Upper lobe of right lung (tissue), 1 donor: Measurements from ENCODE around the gene CTH. TPM values are rescaled to one million over a fixed set of nuclear protein-coding genes. Genes with fewer than 3 reads are reported as not detected.

ENCODE experiments used
- ATAC-seq: fragments of 200-7000 bp; cut with Tn5 transposase; one replicate; pipeline ENCODE4 v1.9.1; 2020; ENCODE audit warnings: mild to moderate bottlenecking, moderate library complexity
- DNase-seq: peaks from one replicate; pipeline ENCODE4 v3.0.0-alpha.2; 2020
- H3K27ac ChIP-seq: fragments of 200-600 bp; one replicate; pipeline ENCODE4 v1.8.0; 2022
- H3K27me3 ChIP-seq: fragments of 200-600 bp; one replicate; pipeline ENCODE4 v1.8.0; 2022; ENCODE audit warnings: mild to moderate bottlenecking
- H3K36me3 ChIP-seq: fragments of 200-600 bp; one replicate; pipeline ENCODE4 v1.8.0; 2022
- H3K4me1 ChIP-seq: fragments of 200-600 bp; one replicate; pipeline ENCODE4 v1.8.0; 2022
- H3K4me3 ChIP-seq: fragments of 200-600 bp; one replicate; pipeline ENCODE4 v1.8.0; 2022; ENCODE audit warnings: mild to moderate bottlenecking
- H3K9me3 ChIP-seq: fragments of 200-600 bp; one replicate; pipeline ENCODE4 v1.8.0; 2022
- intact Hi-C: fragments of 100-400 bp; cut with DNase I; formaldehyde crosslinking; loops from one replicate; pipeline ENCODE4 v1.11.0; 2022
- total RNA-seq: library from RNA; stranded (reverse); fragmentation: NEBNext Ultra II Directional; extraction: Animal tissue kit (Norgen Biotek cat#: 25700); gene quantifications from one replicate; pipeline ENCODE4 v1.2.1, GENCODE V29; 2021
- TF ChIP-seq, protein P1 (sequence below): fragments of 200-600 bp; IDR thresholded peaks from one replicate; pipeline ENCODE4 v1.8.0; 2022; ENCODE audit warnings: antibody characterized with exemption
- donor health status: DM: no; HTN: yes; CAD: no; lungs with severe emphysema.

Gene CTH
- total RNA-seq, 1 donor from 2014 or later = 3.6 TPM

DNA sequence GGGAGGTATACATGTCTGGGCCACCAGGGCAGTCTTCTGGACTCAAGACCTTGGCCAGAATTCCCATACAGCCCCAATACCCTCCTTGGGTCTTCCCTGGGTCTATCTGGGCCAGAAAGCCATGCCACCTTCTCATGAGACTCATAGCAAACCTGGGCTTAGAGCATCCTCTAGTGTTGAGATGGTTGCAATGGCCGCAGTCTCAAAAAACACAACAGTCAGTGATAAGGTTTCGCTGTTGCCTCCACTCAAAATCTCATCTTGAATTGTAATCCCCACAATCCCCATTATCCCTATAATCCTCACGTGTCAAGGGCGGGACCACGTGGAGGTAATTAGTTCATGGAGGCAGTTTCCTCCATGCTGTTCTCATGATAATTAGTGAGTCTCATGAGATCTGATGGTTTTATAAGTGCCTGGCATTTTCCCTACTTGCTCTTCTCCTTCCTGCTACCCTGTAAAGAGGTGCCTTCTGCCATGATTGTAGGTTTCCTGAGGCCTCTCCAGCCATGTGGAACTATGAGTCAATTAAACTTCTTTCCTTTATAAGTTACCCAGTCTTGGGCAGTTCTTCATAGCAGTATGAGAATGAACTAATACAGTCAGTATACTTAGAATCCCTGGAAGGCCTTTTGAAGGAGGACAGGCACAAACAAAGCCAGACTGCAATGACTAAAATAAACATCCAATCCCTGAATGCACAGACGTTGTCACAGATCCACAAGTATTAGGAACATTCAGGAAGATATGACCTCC is 77.0 kb downstream of the CTH start:
- Histone ChIP-seq H3K36me3 (no peaks in the 10 kb centered on the region), H3K27ac (no peak overlapping the region), H3K27me3 (no peaks in the 10 kb centered on the region), H3K9me3 (no peaks in the 10 kb centered on the region), H3K4me3 (no peak overlapping the region), H3K4me1 (no peaks in the 10 kb centered on the region)
- TF ChIP-seq, protein P1, sequence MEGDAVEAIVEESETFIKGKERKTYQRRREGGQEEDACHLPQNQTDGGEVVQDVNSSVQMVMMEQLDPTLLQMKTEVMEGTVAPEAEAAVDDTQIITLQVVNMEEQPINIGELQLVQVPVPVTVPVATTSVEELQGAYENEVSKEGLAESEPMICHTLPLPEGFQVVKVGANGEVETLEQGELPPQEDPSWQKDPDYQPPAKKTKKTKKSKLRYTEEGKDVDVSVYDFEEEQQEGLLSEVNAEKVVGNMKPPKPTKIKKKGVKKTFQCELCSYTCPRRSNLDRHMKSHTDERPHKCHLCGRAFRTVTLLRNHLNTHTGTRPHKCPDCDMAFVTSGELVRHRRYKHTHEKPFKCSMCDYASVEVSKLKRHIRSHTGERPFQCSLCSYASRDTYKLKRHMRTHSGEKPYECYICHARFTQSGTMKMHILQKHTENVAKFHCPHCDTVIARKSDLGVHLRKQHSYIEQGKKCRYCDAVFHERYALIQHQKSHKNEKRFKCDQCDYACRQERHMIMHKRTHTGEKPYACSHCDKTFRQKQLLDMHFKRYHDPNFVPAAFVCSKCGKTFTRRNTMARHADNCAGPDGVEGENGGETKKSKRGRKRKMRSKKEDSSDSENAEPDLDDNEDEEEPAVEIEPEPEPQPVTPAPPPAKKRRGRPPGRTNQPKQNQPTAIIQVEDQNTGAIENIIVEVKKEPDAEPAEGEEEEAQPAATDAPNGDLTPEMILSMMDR = peak; percentile 39
- intact Hi-C loops = no loop called here
- ATAC-seq (peak; percentile 55), DNase-seq (no peak)

Other genes starting within 250 kb of the CTH start
- 10.3 TPM for gene LRRC40, start 205.7 kb upstream of the CTH start, total RNA-seq
- 146 TPM for gene SRSF11, start 189.9 kb upstream of the CTH start, total RNA-seq
- gene ANKRD13C, start 56.5 kb upstream of the CTH start, total RNA-seq = 20.9 TPM